Panc1 (cell line): ENCODE data around the gene ITGB2. TPM values are rescaled to one million over a fixed set of nuclear protein-coding genes. Genes with fewer than 3 reads are reported as not detected.

Experiments
- ATAC-seq: fragments of 200-7000 bp; cut with Tn5 transposase; 2 replicates; pipeline ENCODE4 v1.9.1; 2020; ENCODE audit warnings: mild to moderate bottlenecking, moderate library complexity
- BruUV-seq: library from RNA; stranded (reverse); fragments of 400-500 nt; replicated peaks from 2 replicates; lab custom pipeline; 2021; lab: Mats Ljungman, UMichigan
- CTCF ChIA-PET: fragments of 300-600 bp; sonication (Branson Sonifier 250); formaldehyde crosslinking; loops from one replicate; lab custom pipeline; 2022; ENCODE audit warnings: antibody characterized with exemption; lab: Charles Lee
- POLR2A ChIA-PET: fragments of 300-600 bp; sonication (Branson Sonifier 250); formaldehyde crosslinking; loops from one replicate; lab custom pipeline; 2022; ENCODE audit warnings: antibody characterized with exemption; lab: Charles Lee
- DNase-seq: peaks from one replicate; pipeline ENCODE4 v3.0.0-alpha.2; 2010; ENCODE audit warnings: low read depth, low spot score
- H3K27ac ChIP-seq: 2 replicates; pipeline ENCODE4 v1.5.1; 2011; ENCODE audit warnings: mild to moderate bottlenecking, low read length, inconsistent platforms
- H3K27me3 ChIP-seq: fragments of 200-500 bp; sonication (Bioruptor generic); 2 replicates; pipeline ENCODE4 v1.6.0; 2014; ENCODE audit warnings: low read length, inconsistent platforms; ENCODE audit not compliant: control insufficient read depth, insufficient read depth
- H3K36me3 ChIP-seq: fragments of 200-500 bp; sonication (Bioruptor generic); 2 replicates; pipeline ENCODE4 v1.5.1; 2014; ENCODE audit warnings: inconsistent platforms, mild to moderate bottlenecking, low read length, moderate library complexity; ENCODE audit not compliant: control insufficient read depth, insufficient read depth
- H3K4me1 ChIP-seq: 2 replicates; pipeline ENCODE4 v1.5.1; 2011; ENCODE audit warnings: inconsistent platforms, mild to moderate bottlenecking, low read length, moderate library complexity; ENCODE audit not compliant: control insufficient read depth, insufficient read depth
- H3K4me3 ChIP-seq, 2 experiments: 2 replicates each; pipeline ENCODE4 v1.5.1; 2011 to 2012; ENCODE audit warnings: low read depth in 2 of 2, low read length in 2 of 2, mild to moderate bottlenecking in 2 of 2, inconsistent platforms in 1 of 2, moderate library complexity in 1 of 2
- H3K9me3 ChIP-seq: fragments of 200-500 bp; sonication (Bioruptor generic); 2 replicates; pipeline ENCODE4 v1.5.1; 2014; ENCODE audit warnings: low read depth, mild to moderate bottlenecking, inconsistent platforms, low read length, moderate library complexity; ENCODE audit not compliant: control insufficient read depth, insufficient read depth
- CTCF ChIP-seq: fragments of 450-650 bp; IDR thresholded peaks from 2 replicates; pipeline ENCODE4 v1.5.1; 2017; ENCODE audit warnings: mild to moderate bottlenecking
- POLR2AphosphoS5 ChIP-seq: IDR thresholded peaks from 2 replicates; pipeline ENCODE4 v1.6.1; 2012; ENCODE audit warnings: mild to moderate bottlenecking, low read depth, low read length, moderate library complexity
- REST ChIP-seq, 2 experiments: IDR thresholded peaks; 2 replicates each; pipeline ENCODE4 v1.6.1; 2011 to 2012; ENCODE audit warnings: low read depth in 2 of 2, control low read depth in 1 of 2, low read length in 1 of 2, mild to moderate bottlenecking in 1 of 2, moderate library complexity in 1 of 2; ENCODE audit not compliant: insufficient read depth in 1 of 2
- SIN3A ChIP-seq: IDR thresholded peaks from 2 replicates; pipeline ENCODE4 v1.6.1; 2012; ENCODE audit warnings: low read depth, mild to moderate bottlenecking, low read length, moderate library complexity, borderline replicate concordance; ENCODE audit not compliant: insufficient read depth
- TCF7L2 ChIP-seq: IDR thresholded peaks from 2 replicates; pipeline ENCODE4 v1.6.1; 2011; ENCODE audit warnings: mild to moderate bottlenecking, low read depth, low read length, inconsistent platforms
- in situ Hi-C: cut with HindIII; loops from 2 replicates; pipeline ENCODE4 v1.10.0; 2016; ENCODE audit warnings: low sequenced_read_pairs, low pct_unique_long_range_greater_than_20kb
- intact Hi-C: fragments of 100-400 bp; cut with micrococcal nuclease; formaldehyde crosslinking; loops from one replicate; pipeline ENCODE4 v1.10.0; 2022; ENCODE audit not compliant: unreplicated experiment
- total RNA-seq: library from RNA; stranded (reverse); gene quantifications from one replicate; pipeline ENCODE4 v1.2.1, GENCODE V29; 2021; ENCODE audit not compliant: unreplicated experiment

Gene ITGB2
- total RNA-seq, 1 experiment from 2014 or later = 3.0 TPM

- POLR2A ChIA-PET = no interaction called here
- intact Hi-C loops = no loop called here
- no TSS peak for BruUV-seq
- Histone ChIP-seq H3K4me3 (no peak overlapping the region), H3K27me3 (no peaks in the 10 kb centered on the region), H3K36me3 (no peaks in the 10 kb centered on the region), H3K9me3 (no peaks in the 10 kb centered on the region), H3K27ac (no peak overlapping the region), H3K4me1 (peaks cover 6% of the 10 kb centered on the region)
- no peak for ATAC-seq
- CTCF ChIA-PET = interaction anchor here (0.7 kb wide), 1 partner anchor 9 kb away, joined by 13 read pairs; no protein-coding TSS in a partner anchor
- in situ Hi-C loops = no loop called here
- TF ChIP-seq CTCF (no peak), POLR2AphosphoS5 (no peak), SIN3A (no peak), REST (IDR thresholded peaks at IDR 0.05; ENCODE audit: insufficient read depth in 1 of 2, low read depth in 2 of 2, low read length in 1 of 2) (no peak), TCF7L2 (no peak)
- DNase-seq = no peak
Observed at GRCh38 chr21:44883250-44883649, 37.4 kb downstream of the ITGB2 start.

GRCh38 chr21:44881198-44881872 lies 39.4 kb downstream of the ITGB2 start:
- BruUV-seq = no TSS peak
- intact Hi-C loops = no loop called here
- CTCF ChIA-PET = no interaction called here
- POLR2A ChIA-PET = no interaction called here
- no peaks in the 10 kb centered on the region for H3K27me3 ChIP-seq
- peaks cover 6% of the 10 kb centered on the region for H3K4me1 ChIP-seq
- no peak overlapping the region for H3K27ac ChIP-seq
- no peaks in the 10 kb centered on the region for H3K36me3 ChIP-seq
- H3K4me3 ChIP-seq = no peak overlapping the region
- ATAC-seq (peak; percentile 57), DNase-seq (no peak)
- TF ChIP-seq TCF7L2 = no peak
- TF ChIP-seq CTCF = no peak
- TF ChIP-seq REST (IDR thresholded peaks at IDR 0.05; ENCODE audit: insufficient read depth in 1 of 2, low read depth in 2 of 2, low read length in 1 of 2) = no peak
- TF ChIP-seq POLR2AphosphoS5 = no peak
- TF ChIP-seq SIN3A = no peak
- in situ Hi-C loops = no loop called here
- no peaks in the 10 kb centered on the region for H3K9me3 ChIP-seq
